PC-3 (cell line): ENCODE measurements around the gene ECPAS. TPM values are rescaled to one million over a fixed set of nuclear protein-coding genes. Genes with fewer than 3 reads are reported as not detected.
"Not testable (repeated sequence)": the region's sequence is repeated elsewhere in the genome, so short reads cannot be mapped to it uniquely, and the experiment has no call there.

Experiments
- ATAC-seq: fragments of 200-7000 bp; cut with Tn5 transposase; 2 replicates; pipeline ENCODE4 v1.9.1; 2020; ENCODE audit warnings: mild to moderate bottlenecking, moderate library complexity
- BruUV-seq: library from RNA; stranded (reverse); fragments of 400-500 nt; replicated peaks from 2 replicates; lab custom pipeline; 2021; lab: Mats Ljungman, UMichigan
- CTCF ChIA-PET: fragments of 300-600 bp; sonication (Branson Sonifier 250); formaldehyde crosslinking; loops from one replicate; lab custom pipeline; 2022; ENCODE audit warnings: antibody characterized with exemption; lab: Charles Lee
- POLR2A ChIA-PET: fragments of 300-600 bp; sonication (Branson Sonifier 250); formaldehyde crosslinking; loops from one replicate; lab custom pipeline; 2022; ENCODE audit warnings: antibody characterized with exemption; ENCODE audit not compliant: unreplicated experiment; lab: Charles Lee
- DNase-seq: peaks from one replicate; pipeline ENCODE4 v3.0.0-alpha.2; 2015
- H2AFZ ChIP-seq: fragments of 300-600 bp; sonication (generic); 2 replicates; pipeline ENCODE4 v1.6.0; 2016; ENCODE audit warnings: antibody characterized with exemption, low read length
- H3F3A ChIP-seq: fragments of 300-600 bp; sonication (generic); one replicate; pipeline ENCODE4 v1.6.0; 2017; ENCODE audit warnings: antibody characterized with exemption, low read length, control low read depth, mild to moderate bottlenecking; ENCODE audit not compliant: unreplicated experiment
- H3K27ac ChIP-seq: fragments of 300-600 bp; sonication (generic); 2 replicates; pipeline ENCODE4 v1.5.1; 2016; ENCODE audit warnings: mild to moderate bottlenecking, low read length
- H3K27me3 ChIP-seq: fragments of 300-600 bp; sonication (generic); 2 replicates; pipeline ENCODE4 v1.6.1; 2016; ENCODE audit warnings: low read length, mixed read lengths
- H3K36me3 ChIP-seq: fragments of 300-600 bp; sonication (generic); 2 replicates; pipeline ENCODE4 v1.6.1; 2016; ENCODE audit warnings: low read depth, mixed run types, low read length, mixed read lengths
- H3K4me1 ChIP-seq: fragments of 300-600 bp; sonication (generic); 2 replicates; pipeline ENCODE4 v1.5.1; 2016; ENCODE audit warnings: low read length; ENCODE audit not compliant: insufficient read depth
- H3K4me2 ChIP-seq: fragments of 300-600 bp; sonication (generic); 2 replicates; pipeline ENCODE4 v1.6.0; 2016; ENCODE audit warnings: low read length
- H3K4me3 ChIP-seq: fragments of 300-600 bp; sonication (generic); 2 replicates; pipeline ENCODE4 v1.5.1; 2016; ENCODE audit warnings: mild to moderate bottlenecking, low read length, mixed read lengths
- H3K79me2 ChIP-seq: fragments of 300-600 bp; sonication (generic); 2 replicates; pipeline ENCODE4 v1.6.1; 2017; ENCODE audit warnings: low read length, mixed read lengths
- H3K9ac ChIP-seq: fragments of 300-600 bp; sonication (generic); 2 replicates; pipeline ENCODE4 v1.6.0; 2016; ENCODE audit warnings: mild to moderate bottlenecking, low read length
- H3K9me2 ChIP-seq: fragments of 300-600 bp; sonication (generic); replicated peaks from 2 replicates; pipeline ENCODE4 v1.6.1; 2016; ENCODE audit warnings: mixed run types, low read length, mixed read lengths
- H3K9me3 ChIP-seq: fragments of 300-600 bp; sonication (generic); 2 replicates; pipeline ENCODE4 v1.6.1; 2016; ENCODE audit warnings: low read length, mixed read lengths
- H4K20me1 ChIP-seq: fragments of 300-600 bp; sonication (generic); 2 replicates; pipeline ENCODE4 v1.6.1; 2016; ENCODE audit warnings: low read length, mixed read lengths
- CTCF ChIP-seq: fragments of 300-600 bp; sonication (generic); conservative IDR thresholded peaks from 2 replicates; pipeline ENCODE4 v1.5.1; 2017; ENCODE audit warnings: antibody characterized with exemption, low read depth, mild to moderate bottlenecking, low read length
- EZH2 ChIP-seq: fragments of 300-600 bp; sonication (generic); IDR thresholded peaks from one replicate; pipeline ENCODE4 v1.6.1; 2017; ENCODE audit warnings: antibody characterized with exemption, mild to moderate bottlenecking, low read length; ENCODE audit not compliant: unreplicated experiment
- EZH2phosphoT487 ChIP-seq: fragments of 300-600 bp; sonication (generic); IDR thresholded peaks from 2 replicates; pipeline ENCODE4 v1.6.1; 2018; ENCODE audit warnings: mild to moderate bottlenecking, antibody characterized with exemption, low read length, borderline replicate concordance
- intact Hi-C: fragments of 100-400 bp; cut with micrococcal nuclease; formaldehyde crosslinking; loops from 2 replicates; pipeline ENCODE4 v1.9.0; 2023
- total RNA-seq: library from RNA; depleted of rRNA; stranded (reverse); fragments of >200 nt; gene quantifications from 2 replicates; pipeline ENCODE4 v1.2.3, GENCODE V29; 2014

ECPAS gene
- total RNA-seq, 1 experiment from 2014 or later, result 69.0 TPM

DNA sequence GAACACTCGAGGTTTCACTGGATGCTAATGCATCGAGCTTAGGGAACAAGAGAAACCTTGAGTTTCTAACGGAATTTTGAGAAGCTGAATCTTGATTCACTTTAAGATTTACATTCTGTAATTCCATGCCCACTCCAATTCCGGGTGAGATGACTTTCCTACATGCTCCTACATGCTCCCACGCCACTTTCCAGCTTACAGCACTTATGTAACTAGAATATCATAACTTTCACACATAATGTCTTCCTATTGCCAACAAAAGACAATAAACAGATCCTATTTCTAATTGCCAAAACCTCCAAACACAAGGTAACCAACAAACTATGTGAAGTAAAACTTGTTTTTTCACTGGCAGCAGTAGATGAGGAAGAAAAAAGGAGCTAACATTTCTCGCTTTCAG, 72.9 kb downstream of the ECPAS start:
- H3K9me3 ChIP-seq, result no peaks in the 10 kb centered on the region
- H3K27ac ChIP-seq, result no peak overlapping the region
- H3K27me3 ChIP-seq, result no peaks in the 10 kb centered on the region
- H2AFZ ChIP-seq, result no peak overlapping the region
- no peaks in the 10 kb centered on the region for H3K4me1 ChIP-seq
- ChIA-PET CTCF (no interaction called here), POLR2A (no interaction called here)
- H3K36me3 ChIP-seq, result peaks cover 61% of the 10 kb centered on the region
- H3K9ac ChIP-seq, result no peak overlapping the region
- H3K9me2 ChIP-seq, result no peaks in the 10 kb centered on the region
- no peak overlapping the region for H3K4me2 ChIP-seq
- DNase-seq (no peak), ATAC-seq (no peak)
- H3K4me3 ChIP-seq, result no peak overlapping the region
- intact Hi-C loops, result no loop called here
- no peak for TF ChIP-seq EZH2phosphoT487
- no peak for TF ChIP-seq EZH2
- no peak for TF ChIP-seq CTCF
- no TSS peak for BruUV-seq
- no peaks in the 10 kb centered on the region for H3K79me2 ChIP-seq
- no peaks in the 10 kb centered on the region for H3F3A ChIP-seq
- no peaks in the 10 kb centered on the region for H4K20me1 ChIP-seq

GRCh38 chr9:111407813-111408212, 76.4 kb downstream of the ECPAS start:
- H4K20me1 ChIP-seq, result no peaks in the 10 kb centered on the region
- H3F3A ChIP-seq, result no peaks in the 10 kb centered on the region
- DNase-seq (no peak), ATAC-seq (no peak)
- no peaks in the 10 kb centered on the region for H3K4me1 ChIP-seq
- no peak overlapping the region for H2AFZ ChIP-seq
- no peak overlapping the region for H3K9ac ChIP-seq
- H3K79me2 ChIP-seq, result no peaks in the 10 kb centered on the region
- BruUV-seq, result no TSS peak
- intact Hi-C loops, result loop anchor here (10.0 kb wide), 1 partner anchor 763 kb away; no protein-coding TSS in a partner anchor
- H3K36me3 ChIP-seq, result peaks cover 78% of the 10 kb centered on the region
- H3K4me2 ChIP-seq, result no peak overlapping the region
- TF ChIP-seq EZH2phosphoT487 (no peak), EZH2 (no peak), CTCF (no peak)
- POLR2A ChIA-PET, result no interaction called here
- no peaks in the 10 kb centered on the region for H3K27me3 ChIP-seq
- no peaks in the 10 kb centered on the region for H3K9me3 ChIP-seq
- CTCF ChIA-PET, result no interaction called here
- H3K4me3 ChIP-seq, result no peak overlapping the region
- no peaks in the 10 kb centered on the region for H3K9me2 ChIP-seq
- H3K27ac ChIP-seq, result no peak overlapping the region

GRCh38 chr9:111405701-111406100, 78.5 kb downstream of the ECPAS start:
- no peak overlapping the region for H3K4me3 ChIP-seq
- H3K36me3 ChIP-seq, result peaks cover 88% of the 10 kb centered on the region
- H3K79me2 ChIP-seq, result no peaks in the 10 kb centered on the region
- DNase-seq (no peak), ATAC-seq (no peak)
- no peak overlapping the region for H3K9ac ChIP-seq
- ChIA-PET CTCF (no interaction called here), POLR2A (no interaction called here)
- H3K9me3 ChIP-seq, result no peaks in the 10 kb centered on the region
- no peaks in the 10 kb centered on the region for H3F3A ChIP-seq
- H3K27ac ChIP-seq, result no peak overlapping the region
- TF ChIP-seq CTCF (no peak), EZH2 (no peak), EZH2phosphoT487 (no peak)
- no peak overlapping the region for H2AFZ ChIP-seq
- intact Hi-C loops, result loop anchor here (10.0 kb wide), 1 partner anchor 761 kb away; no protein-coding TSS in a partner anchor
- H3K4me2 ChIP-seq, result no peak overlapping the region
- no peaks in the 10 kb centered on the region for H3K27me3 ChIP-seq
- no TSS peak for BruUV-seq
- H3K9me2 ChIP-seq, result no peaks in the 10 kb centered on the region
- H4K20me1 ChIP-seq, result no peaks in the 10 kb centered on the region
- H3K4me1 ChIP-seq, result no peaks in the 10 kb centered on the region

DNA sequence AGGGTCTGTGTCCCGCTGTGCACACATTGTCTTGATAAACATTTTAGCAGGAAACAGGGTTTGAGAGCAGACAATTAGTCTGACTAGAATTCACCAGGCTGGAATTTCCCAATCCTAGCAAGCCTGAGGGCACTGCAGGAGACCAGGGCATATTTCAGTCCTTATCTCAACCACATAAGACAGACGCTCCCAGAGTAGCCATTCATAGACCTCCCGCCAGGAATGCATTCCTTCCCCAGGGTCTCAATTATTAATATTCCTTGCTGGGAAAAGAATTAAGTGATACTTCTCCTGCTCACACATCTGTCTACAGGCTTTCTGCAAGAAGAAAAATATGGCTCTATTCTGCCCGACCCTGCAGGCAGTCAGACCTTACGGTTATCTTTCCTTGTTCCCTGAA, 82.7 kb downstream of the ECPAS start:
- H3K36me3 ChIP-seq, result peaks cover 78% of the 10 kb centered on the region
- H4K20me1 ChIP-seq, H3K79me2 ChIP-seq, BruUV-seq, H3F3A ChIP-seq, H3K9me3 ChIP-seq, H3K9me2 ChIP-seq, H3K27me3 ChIP-seq, H2AFZ ChIP-seq, H3K4me3 ChIP-seq, H3K27ac ChIP-seq, CTCF ChIA-PET, H3K9ac ChIP-seq, DNase-seq, H3K4me2 ChIP-seq, ATAC-seq, H3K4me1 ChIP-seq, POLR2A ChIA-PET: not testable (repeated sequence)
- intact Hi-C loops, result loop anchor here (10.0 kb wide), 1 partner anchor 757 kb away; no protein-coding TSS in a partner anchor
